ENCODE results near the gene SLC28A1.
A peak's percentile ranks its signal among the peaks of the same experiment; 100 is the strongest.

Gene SLC28A1

DNA sequence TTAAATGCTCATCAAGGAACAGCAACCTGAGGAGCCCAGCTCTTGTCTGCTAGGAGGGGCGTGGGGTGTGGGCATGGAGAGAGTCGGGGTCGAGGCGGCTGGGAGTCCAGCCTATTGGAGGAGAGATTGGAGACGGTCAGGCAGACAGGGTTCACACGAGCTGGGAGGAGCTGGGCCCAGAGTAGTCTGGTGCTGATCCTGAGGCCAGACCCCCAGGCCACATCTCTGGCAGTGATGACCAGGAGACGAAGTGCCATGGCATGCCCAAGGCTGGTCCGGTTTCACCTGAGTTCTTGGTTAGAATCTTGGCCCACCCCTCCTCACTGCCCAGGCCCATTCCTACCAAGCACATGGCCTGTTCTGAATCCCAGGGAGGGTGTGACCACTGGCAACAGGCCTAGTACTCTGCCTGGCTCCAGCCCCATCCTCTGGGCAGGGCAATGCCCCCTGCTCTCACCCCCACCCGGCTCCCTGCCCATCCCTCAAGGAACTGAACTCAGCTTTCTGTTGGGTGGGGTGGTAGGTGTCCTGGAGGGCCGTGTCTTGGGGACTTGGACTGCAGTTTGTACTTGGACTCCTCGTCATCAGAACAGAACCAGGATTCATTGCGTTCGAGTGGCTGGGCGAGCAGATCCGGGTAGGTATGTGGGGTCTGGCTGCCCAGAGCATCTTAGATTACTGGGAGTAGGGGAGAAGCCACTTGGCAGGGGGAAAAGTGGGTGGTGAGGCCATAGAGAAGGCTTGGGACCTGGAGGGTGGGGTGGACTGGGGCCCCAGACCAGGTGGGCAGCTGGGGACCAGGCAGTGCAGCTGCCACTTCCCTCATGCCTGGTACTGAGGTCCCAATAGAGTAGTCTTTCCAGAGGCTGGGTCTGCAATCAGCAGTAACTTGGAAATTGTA is 20.8 kb downstream of the SLC28A1 start:
- Mint-ChIP-seq H3K36me3 (ENCODE audit: low read depth) (no peaks in the 10 kb centered on the region), H3K4me1 (ENCODE audit: low read depth) (no peaks in the 10 kb centered on the region), H3K9me3 (no peaks in the 10 kb centered on the region), H3K27ac (no peak overlapping the region), H3K4me3 (no peak overlapping the region), H3K27me3 (no peaks in the 10 kb centered on the region)
- DNase-seq: no peak

DNA sequence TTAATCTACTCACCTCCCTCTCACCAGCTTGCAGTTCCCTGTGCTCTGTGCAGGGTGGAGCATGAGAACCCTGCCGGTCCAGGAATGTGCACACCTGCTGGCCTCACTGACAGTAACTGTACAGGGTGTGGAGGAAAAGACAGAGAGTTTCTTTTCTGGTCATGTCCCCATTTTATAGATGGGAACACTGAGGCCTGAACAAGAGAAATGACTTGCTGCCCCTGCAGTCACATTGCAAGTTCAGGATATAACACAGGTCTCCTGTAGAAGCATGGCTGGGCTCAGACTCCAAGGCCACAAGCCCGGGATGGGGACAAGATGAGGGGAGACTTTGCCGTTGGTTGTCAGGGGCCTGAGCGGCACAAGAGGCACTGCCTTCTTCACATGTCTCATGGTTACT is 23.3 kb downstream of the SLC28A1 start:
- Mint-ChIP-seq H3K4me1 (ENCODE audit: low read depth) (no peaks in the 10 kb centered on the region), H3K27me3 (no peaks in the 10 kb centered on the region), H3K4me3 (no peak overlapping the region), H3K36me3 (ENCODE audit: low read depth) (no peaks in the 10 kb centered on the region), H3K27ac (no peak overlapping the region), H3K9me3 (no peaks in the 10 kb centered on the region)
- no peak for DNase-seq

DNA sequence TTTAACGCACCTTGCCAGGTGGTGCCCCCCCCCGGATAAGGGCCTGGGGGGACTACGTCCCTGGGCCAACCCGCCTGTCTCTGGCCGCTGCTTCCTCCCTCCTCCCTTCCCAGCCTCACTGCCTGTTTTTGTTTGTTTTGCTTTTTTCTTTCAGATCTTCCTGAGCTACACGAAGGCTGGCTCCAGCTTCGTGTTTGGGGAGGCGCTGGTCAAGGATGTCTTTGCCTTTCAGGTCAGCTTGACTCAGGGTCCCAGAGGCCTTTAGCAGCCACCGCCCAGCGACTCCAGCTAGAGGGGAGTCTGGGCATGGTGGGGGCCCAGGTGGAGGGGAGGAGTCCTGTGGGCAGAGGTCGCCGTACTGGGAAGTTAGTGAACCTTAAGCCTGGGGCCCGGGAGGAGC is 24.1 kb downstream of the SLC28A1 start:
- Mint-ChIP-seq H3K9me3 (no peaks in the 10 kb centered on the region), H3K27ac (no peak overlapping the region), H3K36me3 (ENCODE audit: low read depth) (no peaks in the 10 kb centered on the region), H3K27me3 (no peaks in the 10 kb centered on the region), H3K4me1 (ENCODE audit: low read depth) (no peaks in the 10 kb centered on the region), H3K4me3 (no peak overlapping the region)
- DNase-seq: no peak

DNA sequence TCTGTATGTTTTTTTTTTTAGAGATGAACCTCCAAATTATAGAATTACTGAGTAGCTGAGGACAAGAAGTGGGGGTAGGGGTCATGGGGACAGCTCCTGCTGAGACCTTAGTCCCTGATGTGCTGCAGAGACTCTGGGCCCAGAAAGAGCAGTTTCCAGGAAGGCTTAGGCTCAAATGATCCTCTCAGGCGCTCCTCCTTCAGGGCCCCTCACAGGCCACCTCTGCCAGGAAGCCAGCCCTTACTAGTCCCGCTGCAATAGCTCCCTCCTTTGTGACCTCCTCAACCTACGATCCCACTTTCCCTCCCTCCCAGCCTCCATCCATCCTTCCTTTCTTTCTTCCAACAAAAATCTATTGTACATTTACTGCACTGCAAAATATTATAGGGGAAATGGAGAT is 24.6 kb downstream of the SLC28A1 start:
- no peak overlapping the region for H3K27ac Mint-ChIP-seq
- no peak overlapping the region for H3K4me3 Mint-ChIP-seq
- no peaks in the 10 kb centered on the region for H3K4me1 Mint-ChIP-seq (ENCODE audit: low read depth)
- no peaks in the 10 kb centered on the region for H3K9me3 Mint-ChIP-seq
- no peaks in the 10 kb centered on the region for H3K27me3 Mint-ChIP-seq
- DNase-seq: no peak
- H3K36me3 Mint-ChIP-seq (ENCODE audit: low read depth): no peaks in the 10 kb centered on the region

DNA sequence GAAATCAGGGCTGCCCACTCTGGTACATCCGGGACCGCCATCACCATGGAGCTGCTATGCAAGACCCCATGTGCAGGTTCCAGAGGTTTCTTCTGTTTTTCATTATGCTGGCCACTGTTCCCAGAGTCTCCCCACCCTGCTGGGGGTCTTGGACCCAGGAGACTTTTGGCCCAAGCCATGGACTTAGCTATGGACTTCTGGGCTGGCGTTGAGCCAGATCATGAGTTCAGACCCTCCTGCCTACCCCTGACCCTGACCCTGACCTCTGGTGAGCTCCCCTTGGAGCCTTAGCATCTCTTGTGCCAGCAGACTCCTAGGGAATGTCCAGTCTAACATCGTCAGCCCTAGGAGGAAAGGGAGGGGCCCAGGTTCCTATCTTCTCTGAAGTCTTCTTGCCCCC is 25.3 kb downstream of the SLC28A1 start:
- no peak for DNase-seq
- Mint-ChIP-seq H3K4me3 (no peak overlapping the region), H3K9me3 (no peaks in the 10 kb centered on the region), H3K36me3 (ENCODE audit: low read depth) (no peaks in the 10 kb centered on the region), H3K4me1 (ENCODE audit: low read depth) (peaks cover 1% of the 10 kb centered on the region), H3K27ac (no peak overlapping the region), H3K27me3 (no peaks in the 10 kb centered on the region)

DNA sequence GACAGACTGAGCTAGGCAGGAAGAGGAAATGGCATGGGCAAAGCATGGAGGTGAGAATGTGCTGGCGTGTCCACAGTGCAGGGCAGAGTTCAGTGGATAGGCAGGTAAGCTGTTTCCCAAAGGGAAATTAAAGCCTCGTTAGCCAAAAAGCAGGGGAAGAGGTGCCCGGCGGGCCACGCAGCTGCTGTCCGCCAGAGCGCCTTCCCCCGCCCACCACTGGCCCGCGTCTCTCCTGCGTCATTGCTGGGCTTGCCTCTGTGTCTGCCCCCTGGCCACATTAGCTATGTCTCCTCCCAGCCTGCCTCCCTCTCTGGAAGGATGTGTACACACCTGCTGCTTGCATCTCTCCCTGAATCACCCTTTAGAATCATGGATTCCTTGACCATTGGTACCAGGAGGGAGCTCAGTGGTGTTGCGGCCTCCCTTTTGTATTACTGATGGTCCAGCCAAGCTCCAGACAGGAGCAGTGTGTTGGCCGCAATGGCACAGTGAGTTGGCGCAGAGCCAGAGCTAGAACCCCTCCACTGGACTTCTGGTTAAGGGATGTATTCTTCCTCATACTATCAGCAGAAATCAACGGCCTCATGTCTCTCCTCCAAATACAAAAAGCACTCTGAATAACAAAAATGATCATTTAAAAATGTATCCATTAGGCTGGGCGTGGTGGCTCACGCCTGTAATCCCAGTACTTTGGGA is 26.6 kb downstream of the SLC28A1 start:
- Mint-ChIP-seq H3K27ac (no peak overlapping the region), H3K36me3 (ENCODE audit: low read depth) (no peaks in the 10 kb centered on the region), H3K4me3 (no peak overlapping the region), H3K27me3 (peaks cover 5% of the 10 kb centered on the region), H3K4me1 (ENCODE audit: low read depth) (peaks cover 10% of the 10 kb centered on the region), H3K9me3 (no peaks in the 10 kb centered on the region)
- no peak for DNase-seq

DNA sequence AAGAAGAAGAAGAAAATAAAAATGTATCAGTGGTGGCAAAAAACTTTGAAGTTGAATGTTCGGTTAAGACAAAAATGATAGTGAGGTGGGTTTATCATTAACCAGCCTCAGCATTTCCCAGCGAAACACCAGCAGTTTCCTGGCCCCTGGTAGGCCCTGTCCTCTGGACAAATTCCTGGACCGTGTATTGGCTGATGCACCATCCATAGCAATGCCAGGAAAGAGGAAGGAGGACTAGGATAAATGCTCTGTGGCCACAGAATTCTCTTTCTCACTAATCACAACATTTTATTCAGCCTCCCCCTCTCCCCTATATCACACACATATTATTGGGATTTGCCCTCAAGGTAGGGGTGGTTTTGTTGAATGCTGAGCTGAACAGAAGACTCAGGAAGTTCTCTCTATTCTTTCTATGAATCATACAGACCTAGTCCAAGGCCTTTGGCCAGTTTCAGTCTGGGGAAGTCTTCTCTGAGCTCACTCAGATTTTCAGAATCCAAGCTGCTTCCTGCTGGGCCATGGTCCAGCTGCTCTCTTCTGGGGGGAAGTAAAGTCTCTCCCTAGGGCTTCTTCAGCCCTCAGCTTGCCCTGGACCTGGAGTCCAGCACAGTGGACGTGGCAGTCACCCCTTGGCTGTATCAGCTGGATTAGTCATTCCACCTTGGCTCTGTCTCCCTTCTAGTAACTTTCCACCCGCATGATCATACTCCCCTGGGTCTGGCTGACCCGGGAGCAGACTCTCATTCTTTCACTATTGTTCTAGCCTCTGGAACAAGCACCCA is 27.6 kb downstream of the SLC28A1 start:
- H3K4me3 Mint-ChIP-seq: no peak overlapping the region
- no peaks in the 10 kb centered on the region for H3K9me3 Mint-ChIP-seq
- no peak for DNase-seq
- H3K36me3 Mint-ChIP-seq (ENCODE audit: low read depth): no peaks in the 10 kb centered on the region
- H3K27me3 Mint-ChIP-seq: peaks cover 5% of the 10 kb centered on the region
- peaks cover 10% of the 10 kb centered on the region for H3K4me1 Mint-ChIP-seq (ENCODE audit: low read depth)
- no peak overlapping the region for H3K27ac Mint-ChIP-seq

DNA sequence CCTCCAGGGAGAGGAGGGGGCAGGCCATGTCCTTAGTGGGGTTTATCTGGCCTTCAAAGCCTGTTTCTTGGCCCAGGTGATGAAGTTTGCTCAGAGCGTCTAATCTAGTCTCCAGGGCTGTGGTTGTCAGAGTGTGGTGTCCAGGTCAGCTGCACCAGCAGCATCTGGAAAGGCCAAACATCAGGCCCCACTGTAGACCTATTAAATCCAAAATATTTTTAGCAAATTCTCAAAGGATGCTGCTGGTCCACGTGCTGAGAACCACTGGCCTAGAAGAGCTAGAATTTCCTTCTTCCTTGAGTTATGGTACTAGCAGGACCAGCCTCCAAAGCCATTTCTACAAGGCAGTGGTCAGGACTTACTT is 28.9 kb downstream of the SLC28A1 start:
- Mint-ChIP-seq H3K36me3 (ENCODE audit: low read depth) (no peaks in the 10 kb centered on the region), H3K27ac (no peak overlapping the region), H3K27me3 (peaks cover 5% of the 10 kb centered on the region), H3K4me3 (no peak overlapping the region), H3K4me1 (ENCODE audit: low read depth) (peaks cover 10% of the 10 kb centered on the region), H3K9me3 (no peaks in the 10 kb centered on the region)
- DNase-seq: no peak

DNA sequence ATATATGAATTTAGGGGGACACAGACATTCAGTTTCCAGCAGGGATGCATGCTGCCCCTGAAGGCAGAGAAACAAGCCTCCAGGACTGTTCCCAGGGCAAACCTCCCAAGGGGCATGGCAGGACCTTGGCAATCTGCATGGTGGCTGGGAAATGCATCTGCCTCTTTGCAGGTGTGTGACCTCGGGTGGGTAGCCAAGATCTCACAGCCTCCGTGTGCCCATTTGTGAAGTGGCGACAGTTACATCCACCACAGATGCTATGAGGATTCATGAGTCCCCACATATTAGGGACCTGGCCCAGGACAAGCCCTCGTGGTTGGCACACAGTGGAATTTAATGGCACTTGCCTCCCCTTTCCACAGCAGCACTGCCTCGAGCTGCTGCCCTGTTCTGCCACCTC is 29.9 kb downstream of the SLC28A1 start:
- DNase-seq: no peak
- peaks cover 10% of the 10 kb centered on the region for H3K4me1 Mint-ChIP-seq (ENCODE audit: low read depth)
- H3K4me3 Mint-ChIP-seq: no peak overlapping the region
- no peak overlapping the region for H3K27ac Mint-ChIP-seq
- no peaks in the 10 kb centered on the region for H3K9me3 Mint-ChIP-seq
- H3K27me3 Mint-ChIP-seq: peaks cover 5% of the 10 kb centered on the region
- H3K36me3 Mint-ChIP-seq (ENCODE audit: low read depth): no peaks in the 10 kb centered on the region

DNA sequence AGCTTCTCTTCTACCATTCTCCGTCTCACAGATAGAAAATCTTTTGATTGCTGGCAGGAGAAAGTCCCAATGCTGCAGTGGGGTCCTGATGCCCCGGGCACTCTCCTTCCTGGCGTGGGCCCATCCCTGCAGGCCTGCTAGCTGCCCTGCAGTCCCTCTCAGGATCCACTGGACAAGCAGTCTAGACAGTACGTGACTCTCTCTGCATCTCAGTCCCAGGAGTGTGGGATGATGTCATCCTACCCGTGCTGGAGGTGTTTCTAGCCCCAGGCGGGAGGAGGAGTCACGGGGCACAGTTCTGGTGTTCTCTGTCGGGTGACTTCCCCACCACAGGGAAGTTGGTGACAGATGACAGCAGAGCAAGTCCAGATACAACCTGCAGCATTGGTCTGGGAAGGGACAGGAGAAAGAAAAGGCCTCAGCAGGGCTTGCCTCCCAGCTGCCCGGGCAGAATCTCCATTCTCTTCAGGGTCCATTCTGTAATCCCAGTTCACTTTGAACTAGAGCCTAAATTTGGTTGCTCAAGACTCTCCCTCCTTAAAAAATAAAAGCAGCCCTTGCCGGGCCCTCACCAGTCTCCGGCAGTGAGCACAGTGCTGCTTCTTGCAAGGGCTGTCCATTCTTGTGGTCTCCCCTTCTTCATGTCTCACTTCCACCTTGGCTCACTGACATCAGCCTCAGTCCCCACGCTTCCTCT is 30.6 kb downstream of the SLC28A1 start:
- H3K9me3 Mint-ChIP-seq: no peaks in the 10 kb centered on the region
- peak; percentile 46 for DNase-seq
- H3K4me1 Mint-ChIP-seq (ENCODE audit: low read depth): peaks cover 10% of the 10 kb centered on the region
- no peak overlapping the region for H3K4me3 Mint-ChIP-seq
- H3K27ac Mint-ChIP-seq: peak overlapping the region; percentile 52
- no peaks in the 10 kb centered on the region for H3K36me3 Mint-ChIP-seq (ENCODE audit: low read depth)
- H3K27me3 Mint-ChIP-seq: peaks cover 5% of the 10 kb centered on the region

DNA sequence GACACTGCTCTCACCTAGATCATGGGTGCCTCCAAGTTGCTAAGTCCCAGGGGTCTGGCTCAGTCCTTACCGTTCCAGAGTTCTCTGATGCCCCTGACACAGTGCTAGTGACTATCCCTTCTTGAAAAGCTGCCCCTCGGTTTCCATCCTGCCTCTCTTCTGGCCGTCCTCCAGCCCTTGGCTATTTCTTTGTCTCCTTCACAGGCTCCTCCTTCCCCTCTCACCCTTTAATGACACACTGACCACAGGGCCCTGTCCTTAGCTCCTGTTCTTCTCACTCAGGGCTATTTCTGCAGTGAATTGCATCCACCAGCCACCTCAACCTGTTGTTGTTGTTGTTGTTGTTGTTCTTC is 31.1 kb downstream of the SLC28A1 start:
- H3K4me3 Mint-ChIP-seq: no peak overlapping the region
- H3K36me3 Mint-ChIP-seq (ENCODE audit: low read depth): no peaks in the 10 kb centered on the region
- H3K4me1 Mint-ChIP-seq (ENCODE audit: low read depth): peaks cover 10% of the 10 kb centered on the region
- peak overlapping the region; percentile 13 for H3K27ac Mint-ChIP-seq
- H3K27me3 Mint-ChIP-seq: peaks cover 5% of the 10 kb centered on the region
- H3K9me3 Mint-ChIP-seq: no peaks in the 10 kb centered on the region
- no peak for DNase-seq

DNA sequence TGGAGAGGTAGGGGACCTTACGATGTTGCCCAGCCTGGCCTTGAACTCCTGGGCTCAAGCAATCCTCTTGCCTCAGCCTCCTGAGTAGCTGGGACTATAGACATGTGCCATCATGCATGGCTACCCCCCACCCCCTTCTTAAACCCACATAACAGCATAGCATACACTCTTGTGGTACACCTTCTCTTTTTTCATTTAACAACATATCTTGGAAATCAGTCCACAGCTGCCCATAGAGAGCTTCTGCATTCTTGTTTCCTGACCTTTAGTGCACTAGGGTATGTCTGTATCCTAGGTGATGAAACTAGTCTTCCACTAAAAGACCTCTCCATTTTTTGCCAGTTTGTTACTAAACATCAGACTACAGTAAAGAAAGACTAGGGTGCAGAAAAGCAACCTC is 33.0 kb downstream of the SLC28A1 start:
- Mint-ChIP-seq H3K9me3 (no peaks in the 10 kb centered on the region), H3K36me3 (ENCODE audit: low read depth) (no peaks in the 10 kb centered on the region), H3K27ac (no peak overlapping the region)

DNA sequence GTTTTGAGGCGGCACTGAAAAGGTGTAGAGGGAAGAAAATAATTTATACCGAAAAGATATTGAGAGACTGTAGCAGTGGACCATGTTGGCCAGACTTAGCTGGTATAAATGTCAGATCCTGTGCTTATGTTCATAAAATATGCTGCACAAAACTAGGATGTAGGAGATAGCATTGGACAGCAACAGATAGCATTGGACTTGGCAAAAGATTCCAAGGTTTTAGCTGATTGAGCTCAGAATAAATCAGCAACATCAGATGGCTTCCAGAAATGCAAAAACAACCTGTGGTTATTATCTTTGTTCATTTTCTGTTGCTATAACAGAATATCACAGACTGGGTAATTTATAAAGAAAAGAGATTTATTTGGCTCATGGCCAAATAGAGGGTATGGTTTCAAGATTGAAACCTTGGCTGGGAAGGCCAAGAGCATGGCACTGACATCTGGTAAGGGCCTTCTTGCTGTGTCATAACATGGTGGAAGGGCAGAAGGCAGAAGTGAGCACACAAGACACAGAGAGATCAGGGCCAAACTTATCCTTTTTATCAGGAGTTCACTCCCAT is 34.7 kb downstream of the SLC28A1 start:
- no peaks in the 10 kb centered on the region for H3K9me3 Mint-ChIP-seq
- no peak overlapping the region for H3K4me3 Mint-ChIP-seq
- H3K27me3 Mint-ChIP-seq: peaks cover 5% of the 10 kb centered on the region
- no peaks in the 10 kb centered on the region for H3K36me3 Mint-ChIP-seq (ENCODE audit: low read depth)
- DNase-seq: no peak
- H3K27ac Mint-ChIP-seq: no peak overlapping the region
- peaks cover 10% of the 10 kb centered on the region for H3K4me1 Mint-ChIP-seq (ENCODE audit: low read depth)

More for the DNA sequence above, 33.0 kb downstream of the SLC28A1 start:
- DNase-seq: no peak
- H3K4me1 Mint-ChIP-seq (ENCODE audit: low read depth): peaks cover 10% of the 10 kb centered on the region
- peaks cover 5% of the 10 kb centered on the region for H3K27me3 Mint-ChIP-seq
- no peak overlapping the region for H3K4me3 Mint-ChIP-seq

DNA sequence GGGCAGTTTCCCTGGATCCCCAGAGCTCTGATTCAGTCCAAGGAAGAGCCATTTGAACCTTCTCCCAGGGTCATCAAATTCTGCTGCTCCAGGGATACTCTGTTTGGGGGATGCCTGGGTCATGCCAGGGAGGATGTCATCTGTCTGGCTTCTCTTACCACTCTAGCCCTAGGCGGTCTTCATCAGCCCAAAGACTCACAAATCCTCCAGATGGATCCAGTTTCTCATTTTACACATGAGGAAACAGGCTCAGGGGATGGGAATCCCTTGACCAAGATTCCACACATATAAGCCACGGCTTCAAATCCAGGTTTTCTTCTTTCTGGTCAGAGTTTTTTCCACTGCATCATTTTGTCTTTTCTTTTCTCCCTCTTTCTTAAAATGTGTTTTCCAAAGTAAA is 36.7 kb downstream of the SLC28A1 start:
- no peaks in the 10 kb centered on the region for H3K9me3 Mint-ChIP-seq
- H3K27ac Mint-ChIP-seq: no peak overlapping the region
- H3K27me3 Mint-ChIP-seq: no peaks in the 10 kb centered on the region
- H3K4me1 Mint-ChIP-seq (ENCODE audit: low read depth): no peaks in the 10 kb centered on the region
- H3K36me3 Mint-ChIP-seq (ENCODE audit: low read depth): no peaks in the 10 kb centered on the region
- DNase-seq: no peak
- no peak overlapping the region for H3K4me3 Mint-ChIP-seq
